GM21390 (cell line): ENCODE results near the gene LRRC4B.
"Not testable (repeated sequence)": the region's sequence is repeated elsewhere in the genome, so short reads cannot be mapped to it uniquely, and the experiment has no call there.

Experiments used
- ATAC-seq: cut with Tn5 transposase; IDR thresholded peaks from one replicate; pipeline ENCODE4 v1.9.1; 2021; ENCODE audit not compliant: unreplicated experiment

Gene LRRC4B

GRCh38 chr19:50489461-50490011 lies 78.7 kb downstream of the LRRC4B start:
- no peak for ATAC-seq

GRCh38 chr19:50488389-50489194 lies 79.6 kb downstream of the LRRC4B start:
- ATAC-seq: no peak

- no peak for ATAC-seq
Measured at GRCh38 chr19:50486823-50487515, 81.3 kb downstream of the LRRC4B start.

- no peak for ATAC-seq
Measured at GRCh38 chr19:50485284-50485955, 82.8 kb downstream of the LRRC4B start.

GRCh38 chr19:50482916-50483315 lies 85.3 kb downstream of the LRRC4B start:
- no peak for ATAC-seq

- ATAC-seq: no peak
Measured at GRCh38 chr19:50482271-50482855, 85.9 kb downstream of the LRRC4B start.

- ATAC-seq: no peak
Measured at GRCh38 chr19:50481351-50482149, 86.7 kb downstream of the LRRC4B start.

GRCh38 chr19:50480281-50481111 lies 87.7 kb downstream of the LRRC4B start:
- ATAC-seq: no peak

GRCh38 chr19:50479761-50480251 lies 88.4 kb downstream of the LRRC4B start:
- no peak for ATAC-seq

GRCh38 chr19:50478901-50479715 lies 89.1 kb downstream of the LRRC4B start:
- ATAC-seq: no peak

GRCh38 chr19:50477751-50478515 lies 90.3 kb downstream of the LRRC4B start:
- ATAC-seq: no peak

- ATAC-seq: no peak
Measured at GRCh38 chr19:50476907-50477238, 91.4 kb downstream of the LRRC4B start.

GRCh38 chr19:50476224-50476906 lies 91.9 kb downstream of the LRRC4B start, which contains the start of the genes EMC10 and GARIN5A:
TSS of gene EMC10 (plus strand) at chr19:50476507. CDS start at chr19:50476545, 38 bp downstream.
TSS of gene GARIN5A (minus strand) at chr19:50476848. CDS start at chr19:50476388, 460 bp downstream.
- peak; percentile 78 for ATAC-seq

- ATAC-seq: no peak
Measured at GRCh38 chr19:50475736-50476223, 92.5 kb downstream of the LRRC4B start.

GRCh38 chr19:50475101-50475568 lies 93.1 kb downstream of the LRRC4B start:
- no peak for ATAC-seq

GRCh38 chr19:50473336-50473735 lies 94.9 kb downstream of the LRRC4B start:
- not testable (repeated sequence) for ATAC-seq

- no peak for ATAC-seq
Measured at GRCh38 chr19:50468818-50469217, 99.4 kb downstream of the LRRC4B start.
